ENCODE data around the gene CD4.

DNA sequence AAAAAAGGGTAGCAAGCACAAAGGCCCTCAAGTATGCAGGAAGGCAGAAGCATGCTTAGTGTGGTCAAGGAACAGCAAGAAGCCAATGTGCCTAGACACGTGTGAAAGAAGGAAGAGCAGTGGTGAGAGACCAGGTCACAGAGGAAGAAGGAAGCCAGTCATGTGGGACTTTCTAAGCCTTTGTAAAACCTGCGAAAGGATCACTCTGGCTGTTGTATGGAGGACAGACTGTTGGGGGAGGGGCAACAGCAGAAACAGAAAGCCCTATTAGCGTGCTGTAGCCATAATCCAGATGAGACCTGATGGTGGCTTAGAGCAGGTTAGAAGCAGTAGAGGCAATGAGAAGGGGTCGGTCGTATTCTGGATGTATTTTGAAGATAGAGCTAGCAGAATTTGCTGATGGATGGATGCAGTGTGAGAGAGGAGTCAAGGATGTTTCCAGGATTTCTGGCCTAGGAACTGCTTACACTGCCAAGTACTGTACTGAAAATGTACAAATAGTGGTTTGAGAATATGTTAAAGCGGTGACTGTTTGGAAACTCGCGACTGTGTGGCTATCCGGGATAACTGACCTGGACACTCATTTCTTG lies 30.7 kb upstream of the CD4 start:
- TF ChIP-seq, protein P1, sequence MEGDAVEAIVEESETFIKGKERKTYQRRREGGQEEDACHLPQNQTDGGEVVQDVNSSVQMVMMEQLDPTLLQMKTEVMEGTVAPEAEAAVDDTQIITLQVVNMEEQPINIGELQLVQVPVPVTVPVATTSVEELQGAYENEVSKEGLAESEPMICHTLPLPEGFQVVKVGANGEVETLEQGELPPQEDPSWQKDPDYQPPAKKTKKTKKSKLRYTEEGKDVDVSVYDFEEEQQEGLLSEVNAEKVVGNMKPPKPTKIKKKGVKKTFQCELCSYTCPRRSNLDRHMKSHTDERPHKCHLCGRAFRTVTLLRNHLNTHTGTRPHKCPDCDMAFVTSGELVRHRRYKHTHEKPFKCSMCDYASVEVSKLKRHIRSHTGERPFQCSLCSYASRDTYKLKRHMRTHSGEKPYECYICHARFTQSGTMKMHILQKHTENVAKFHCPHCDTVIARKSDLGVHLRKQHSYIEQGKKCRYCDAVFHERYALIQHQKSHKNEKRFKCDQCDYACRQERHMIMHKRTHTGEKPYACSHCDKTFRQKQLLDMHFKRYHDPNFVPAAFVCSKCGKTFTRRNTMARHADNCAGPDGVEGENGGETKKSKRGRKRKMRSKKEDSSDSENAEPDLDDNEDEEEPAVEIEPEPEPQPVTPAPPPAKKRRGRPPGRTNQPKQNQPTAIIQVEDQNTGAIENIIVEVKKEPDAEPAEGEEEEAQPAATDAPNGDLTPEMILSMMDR (IDR thresholded peaks at IDR 0.05 in 4 of 5, conservative IDR thresholded peaks at IDR 0.05 in 1 of 5), result no peak
- TF ChIP-seq POLR2A (IDR thresholded peaks at IDR 0.05), result no peak
